Right renal pelvis (tissue), 4 donors: ENCODE data around the gene MED22. TPM values are rescaled to one million over a fixed set of nuclear protein-coding genes. Genes with fewer than 3 reads are reported as not detected.
"Not testable (repeated sequence)": the region's sequence is repeated elsewhere in the genome, so short reads cannot be mapped to it uniquely, and the experiment has no call there.

Experiments
- DNase-seq, 4 donors: peaks; one replicate each; pipeline ENCODE4 v3.0.0-alpha.2; 2013; ENCODE audit warnings: low read depth in 4 of 4, low spot score in 3 of 4, missing footprints in 1 of 4
- polyA plus RNA-seq, 4 donors: library from polyadenylated mRNA; unstranded; fragments of 120-200 nt; gene quantifications; one replicate each; pipeline ENCODE4 v1.2.1, GENCODE V29; 2013; ENCODE audit not compliant: insufficient read length in 4 of 4

MED22 gene
- polyA plus RNA-seq, 4 donors, result 25.1 to 32.8 (median 26.8) TPM

DNA sequence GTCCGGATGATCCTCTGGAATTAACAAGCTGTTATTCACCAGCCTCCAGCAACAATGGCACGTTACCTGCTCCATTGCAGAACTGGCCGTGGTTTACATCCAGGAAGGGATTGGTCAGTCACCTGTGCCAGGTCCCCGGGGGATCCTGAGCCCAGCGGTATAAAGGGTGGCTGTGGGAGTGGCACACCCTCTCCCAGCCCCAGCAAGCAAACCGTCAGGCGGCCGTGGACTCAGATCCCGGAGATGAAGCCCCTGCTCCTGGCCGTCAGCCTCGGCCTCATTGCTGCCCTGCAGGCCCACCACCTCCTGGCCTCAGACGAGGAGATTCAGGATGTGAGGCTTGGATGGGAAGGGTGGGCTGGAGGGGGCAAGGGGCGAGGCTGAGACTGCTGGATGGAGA, 30.4 kb downstream of the MED22 start:
- DNase-seq, result not testable (repeated sequence)

DNA sequence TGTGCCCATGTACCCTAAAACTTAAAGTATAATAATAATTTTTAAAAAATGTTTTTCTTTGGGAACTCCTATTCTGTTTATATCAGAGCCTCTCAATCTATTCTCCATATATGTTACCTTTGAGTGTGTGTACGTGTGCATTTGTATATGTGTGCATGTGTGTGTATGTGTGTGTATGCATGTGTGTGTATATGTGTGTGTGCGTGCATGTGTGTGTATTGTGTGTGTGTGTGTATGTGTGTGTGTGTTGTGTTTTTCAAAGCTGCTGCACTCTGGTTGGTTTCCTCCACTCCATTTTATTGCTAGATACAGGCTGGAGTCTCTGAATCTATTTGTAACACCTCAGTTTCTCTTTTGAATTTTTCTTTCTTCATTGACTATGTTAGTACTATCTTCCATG, 31.9 kb downstream of the MED22 start:
- DNase-seq, result no peak

DNA sequence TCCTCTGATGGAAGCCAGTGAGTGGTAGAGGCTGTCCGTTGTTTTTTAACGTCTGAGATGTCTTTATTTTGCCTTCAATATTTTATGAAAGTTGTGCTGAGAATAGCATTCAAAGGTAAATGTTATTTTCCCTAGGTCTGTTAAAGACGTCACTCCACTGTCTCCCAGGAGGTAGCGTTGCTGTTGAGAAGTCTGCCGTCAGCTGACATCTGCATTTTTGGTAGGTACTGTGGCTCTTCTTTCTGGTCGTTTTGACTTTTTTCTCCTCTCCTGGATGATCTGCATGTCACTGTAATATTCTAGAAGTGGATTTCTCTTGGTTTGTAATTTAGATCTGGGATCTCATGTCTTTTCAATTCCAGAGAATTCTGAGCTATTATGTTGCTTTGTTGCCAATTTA, 38.3 kb downstream of the MED22 start:
- no peak for DNase-seq

DNA sequence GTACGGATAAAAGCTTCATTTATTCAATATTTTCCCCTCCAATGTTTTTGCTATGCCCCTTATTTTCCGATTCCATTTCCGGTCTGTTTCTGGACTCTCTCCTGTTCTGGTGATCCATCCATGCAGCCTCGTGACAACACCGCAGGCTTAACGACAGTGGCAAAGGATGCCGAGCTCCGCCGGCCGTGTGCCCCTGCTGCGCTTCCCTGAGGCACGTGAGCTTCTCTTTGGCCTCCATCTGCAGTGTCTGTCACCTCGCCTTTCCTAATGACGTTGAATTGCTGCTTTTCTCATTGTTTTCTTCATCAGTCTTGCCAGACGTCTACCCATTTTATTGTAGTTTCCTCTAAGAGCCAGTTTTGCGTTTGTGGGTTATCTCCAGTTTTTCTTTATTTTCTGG, 40.6 kb downstream of the MED22 start:
- DNase-seq, result no peak

DNA sequence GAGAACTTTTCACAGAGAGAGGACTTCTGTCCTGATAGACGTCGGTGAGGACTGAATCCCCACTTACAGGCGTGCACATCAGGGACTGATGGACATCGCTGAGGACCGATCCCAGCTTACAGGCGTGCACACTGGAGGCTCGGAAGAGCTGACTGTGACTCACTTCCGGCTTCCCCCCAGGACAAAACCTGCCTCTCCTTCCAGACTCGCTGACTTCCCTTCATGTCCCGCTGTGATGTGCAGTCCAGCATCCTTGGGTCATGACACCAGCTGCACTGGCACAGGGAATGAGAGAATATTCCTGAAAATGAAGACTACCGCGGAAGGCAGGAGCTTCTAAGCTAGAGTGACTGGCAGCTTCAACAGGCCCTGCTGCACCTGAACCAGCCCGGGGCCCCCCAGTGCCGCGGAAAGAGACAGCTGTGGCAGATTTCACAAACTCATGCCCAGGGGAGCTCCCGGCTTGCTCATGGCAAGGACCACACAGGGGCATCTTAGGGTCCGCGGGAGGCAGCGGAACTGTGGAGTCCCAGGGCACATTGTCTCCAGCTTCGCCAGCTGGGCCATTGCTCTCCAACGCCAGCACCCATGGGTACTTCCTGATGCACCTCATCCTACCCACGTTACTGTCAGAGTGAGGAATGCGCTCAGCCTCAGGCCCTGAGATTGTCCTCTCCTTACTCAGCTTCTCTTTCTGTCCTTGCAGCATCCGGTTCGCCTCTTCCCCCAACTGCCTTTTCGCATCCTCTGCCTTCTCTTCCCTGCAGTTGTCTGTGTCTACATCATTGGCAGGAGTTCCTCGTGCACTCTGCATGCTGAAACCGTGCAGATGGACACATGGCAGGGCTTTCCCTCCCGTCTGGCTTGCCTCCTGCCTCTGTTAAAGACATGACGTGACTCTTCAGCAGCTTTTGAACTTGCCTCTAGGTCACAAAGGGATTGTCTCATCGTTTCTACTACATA, 41.4 kb downstream of the MED22 start:
- no peak for DNase-seq

DNA sequence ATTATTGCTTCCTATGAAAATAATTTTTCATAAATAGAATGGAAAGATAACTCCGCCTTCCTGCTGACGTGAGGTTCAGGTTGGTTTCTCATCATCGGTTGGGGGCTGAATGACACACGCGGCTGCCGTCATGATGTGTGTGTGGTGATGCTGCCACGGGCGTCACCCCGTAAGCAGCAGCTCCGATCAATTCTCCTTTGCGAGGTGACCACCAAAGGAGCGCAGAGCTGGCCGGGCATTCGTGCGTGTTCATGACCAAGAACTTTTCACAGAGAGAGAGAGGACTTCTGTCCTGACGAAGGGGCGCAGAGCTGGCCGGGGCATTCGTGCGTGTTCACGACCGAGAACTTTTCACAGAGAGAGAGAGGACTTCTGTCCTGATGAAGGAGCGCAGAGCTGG, 42.2 kb downstream of the MED22 start:
- DNase-seq, result no peak

DNA sequence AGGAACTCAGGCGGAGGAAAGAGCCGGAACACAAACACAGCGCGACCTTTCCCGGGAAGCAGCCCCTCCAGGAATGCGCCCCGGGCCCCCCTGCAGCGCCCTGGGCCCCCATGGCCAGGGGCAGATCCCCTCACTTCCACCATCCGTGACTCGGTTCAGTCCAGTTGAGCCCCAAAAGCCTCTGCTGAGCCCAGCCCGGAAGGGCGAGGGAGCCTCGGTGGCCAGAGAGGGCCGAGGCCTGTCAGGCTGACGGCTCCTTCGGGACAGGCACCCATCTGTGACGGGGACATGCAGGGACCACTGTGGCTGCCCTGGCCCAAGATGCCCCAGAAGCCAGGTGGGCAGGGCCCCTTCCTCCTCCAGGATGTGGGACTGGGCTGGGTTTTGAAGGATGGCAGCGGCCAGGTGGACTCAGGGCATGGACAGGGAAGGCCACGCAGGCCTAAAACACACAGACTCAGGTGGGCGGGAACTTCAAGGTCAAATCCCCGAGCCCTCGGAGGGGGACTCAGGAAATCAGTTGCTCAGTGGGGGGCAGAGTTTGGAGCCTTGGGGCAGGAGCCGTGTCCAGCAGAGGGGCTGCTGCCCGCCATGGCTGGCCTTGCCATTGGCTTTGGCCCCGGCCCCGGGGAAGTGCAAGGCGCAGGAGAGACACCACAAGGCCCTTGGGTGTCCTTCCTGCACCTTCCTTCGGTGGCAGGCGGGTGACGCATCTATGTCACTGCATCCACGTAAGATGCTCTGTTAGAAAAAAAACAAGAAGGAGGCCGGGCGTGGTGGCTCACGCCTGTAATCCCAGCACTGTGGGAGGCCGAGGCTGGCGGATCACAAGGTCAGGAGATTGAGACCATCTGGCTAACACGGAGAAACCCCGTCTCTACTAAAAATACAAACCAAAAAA, 43.2 kb downstream of the MED22 start:
- no peak for DNase-seq

DNA sequence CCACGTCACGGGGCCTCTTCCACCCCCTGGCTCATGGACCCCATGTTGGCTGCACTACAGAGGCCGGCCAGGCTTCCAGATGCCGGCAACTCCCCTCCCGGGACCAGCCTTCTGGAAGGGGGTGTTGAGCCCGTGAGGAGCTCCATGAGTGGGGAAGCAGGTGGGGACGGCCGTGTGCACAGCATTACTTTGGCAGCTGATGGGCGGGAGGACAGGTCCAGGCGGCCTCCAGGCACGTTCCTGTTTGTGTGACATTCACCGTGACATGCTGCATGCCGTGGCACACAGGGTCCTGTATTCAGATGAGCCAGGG, 43.8 kb downstream of the MED22 start:
- DNase-seq, result no peak

DNA sequence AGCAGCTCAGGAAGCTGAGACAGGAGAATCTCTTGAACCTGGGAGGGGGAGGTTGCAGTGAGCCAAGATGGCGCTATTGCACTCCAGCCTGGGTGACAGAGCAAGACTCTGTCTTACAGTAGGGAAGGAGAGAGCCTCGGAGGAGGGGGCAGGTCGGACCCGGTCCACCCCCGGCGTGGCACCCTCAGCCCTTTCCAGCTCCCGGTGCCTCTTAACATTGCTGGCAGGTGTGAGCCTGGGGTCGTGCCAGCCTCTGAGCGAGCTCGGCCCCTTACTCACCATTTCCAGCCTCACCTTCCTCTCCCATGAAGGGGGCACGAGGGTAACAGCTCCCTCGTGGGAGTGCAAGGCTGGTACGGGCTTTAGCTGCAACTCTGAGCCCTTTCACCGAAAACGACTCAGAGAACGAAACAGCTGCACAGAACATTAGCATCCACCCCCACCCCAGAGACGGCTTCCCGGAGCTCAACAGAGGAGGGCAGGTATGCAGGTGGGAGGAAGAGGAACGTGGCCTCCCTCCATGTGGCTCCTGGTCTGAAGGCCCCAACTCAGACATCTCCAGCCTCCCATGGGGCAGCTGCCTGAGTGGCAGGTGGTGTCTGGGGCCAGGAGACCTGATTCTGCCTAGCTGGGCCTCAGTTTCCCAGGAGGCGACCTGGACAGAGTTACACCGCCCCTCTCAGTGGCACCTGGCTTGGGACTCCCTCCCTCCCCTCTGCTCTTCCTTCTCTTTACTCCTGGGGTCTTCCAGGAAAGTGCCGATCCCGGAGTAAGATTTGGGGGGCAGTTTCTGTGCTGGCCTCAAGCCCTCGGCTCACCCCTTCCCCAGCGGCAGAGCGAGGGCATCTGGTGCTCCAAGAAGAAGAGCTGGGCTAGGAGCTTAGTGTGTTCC, 44.4 kb downstream of the MED22 start:
- DNase-seq, result no peak

DNA sequence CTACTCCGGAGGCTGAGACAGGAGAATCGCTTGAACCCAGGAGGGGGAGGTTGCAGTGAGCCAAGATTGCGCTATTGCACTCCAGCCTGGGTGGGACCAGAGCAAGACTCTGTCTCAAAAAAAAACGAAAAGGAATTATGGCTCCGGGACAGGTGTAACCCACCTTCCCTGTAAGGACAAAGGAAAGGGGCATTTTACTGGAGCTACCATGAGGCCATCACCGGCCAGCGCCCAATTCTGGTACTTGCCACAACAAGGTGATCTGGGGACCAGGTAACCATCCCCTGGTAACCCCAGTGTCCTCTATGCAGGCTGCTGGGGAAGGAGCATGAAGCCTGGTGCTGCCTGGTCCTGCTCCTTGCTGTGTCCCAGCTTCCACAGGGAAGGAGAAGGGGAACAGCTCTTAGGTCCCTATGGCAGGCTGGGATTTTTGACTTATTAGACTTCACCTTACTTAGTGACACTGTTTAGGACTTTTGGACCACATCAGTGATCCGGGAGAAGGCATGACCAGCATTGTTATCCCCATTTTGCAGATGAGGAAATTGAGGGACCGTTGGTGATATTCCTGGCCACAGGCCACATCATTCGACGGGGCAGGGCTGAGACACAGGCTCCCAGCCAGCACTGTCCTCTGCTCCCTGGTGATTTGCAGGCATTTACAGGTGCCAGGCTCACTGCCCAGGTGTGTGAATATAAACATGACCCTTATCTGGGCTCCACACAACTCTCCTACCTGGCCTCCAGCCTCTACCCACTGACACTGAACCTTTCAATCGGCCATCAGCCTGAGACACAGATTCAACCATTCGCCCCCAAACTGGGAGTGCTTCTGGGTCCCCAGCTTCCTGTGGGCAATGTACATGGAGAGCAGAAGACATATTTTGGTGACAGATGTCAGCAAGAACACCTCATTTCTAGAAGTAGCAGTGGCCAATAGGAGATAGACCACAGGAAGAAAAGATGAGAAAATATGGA, 46.4 kb downstream of the MED22 start:
- no peak for DNase-seq

DNA sequence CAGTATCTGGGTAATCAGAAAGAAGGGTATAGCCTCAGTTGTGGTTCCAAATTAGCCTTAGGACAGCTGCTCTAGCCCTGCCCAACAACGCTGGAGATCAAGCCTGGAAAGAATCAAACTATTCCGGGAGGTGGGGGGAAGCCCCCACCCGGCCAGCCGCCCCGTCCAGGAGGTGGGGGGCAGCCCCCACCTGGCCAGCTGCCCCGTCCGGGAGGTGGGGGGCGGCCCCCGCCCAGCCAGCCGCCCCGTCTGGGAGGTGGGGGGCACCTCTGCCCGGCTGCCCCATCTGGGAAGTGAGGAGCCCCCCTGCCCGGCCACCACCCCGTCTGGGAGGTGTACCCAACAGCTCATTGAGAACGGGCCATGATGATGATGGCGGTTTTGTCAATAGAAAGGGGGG, 47.9 kb downstream of the MED22 start:
- not testable (repeated sequence) for DNase-seq

DNA sequence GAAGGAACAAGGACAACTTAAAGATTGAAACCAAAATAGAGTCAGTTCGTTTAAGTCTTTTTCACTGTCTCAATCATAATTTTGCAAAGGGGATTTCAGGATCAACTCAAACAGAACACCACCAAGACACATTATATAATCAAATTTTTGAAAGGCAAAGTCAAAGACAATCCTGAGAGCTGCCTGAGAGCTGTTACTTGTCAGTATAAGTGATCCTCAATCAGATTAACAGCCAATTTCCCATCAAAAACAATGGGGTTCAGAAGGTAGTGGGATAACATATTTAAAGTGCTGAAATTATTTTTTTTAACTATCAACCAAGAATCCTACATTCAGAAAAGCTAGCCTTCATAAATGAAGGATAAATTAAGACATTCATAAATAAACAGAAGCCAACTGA, 53.7 kb downstream of the MED22 start:
- DNase-seq, result no peak

DNA sequence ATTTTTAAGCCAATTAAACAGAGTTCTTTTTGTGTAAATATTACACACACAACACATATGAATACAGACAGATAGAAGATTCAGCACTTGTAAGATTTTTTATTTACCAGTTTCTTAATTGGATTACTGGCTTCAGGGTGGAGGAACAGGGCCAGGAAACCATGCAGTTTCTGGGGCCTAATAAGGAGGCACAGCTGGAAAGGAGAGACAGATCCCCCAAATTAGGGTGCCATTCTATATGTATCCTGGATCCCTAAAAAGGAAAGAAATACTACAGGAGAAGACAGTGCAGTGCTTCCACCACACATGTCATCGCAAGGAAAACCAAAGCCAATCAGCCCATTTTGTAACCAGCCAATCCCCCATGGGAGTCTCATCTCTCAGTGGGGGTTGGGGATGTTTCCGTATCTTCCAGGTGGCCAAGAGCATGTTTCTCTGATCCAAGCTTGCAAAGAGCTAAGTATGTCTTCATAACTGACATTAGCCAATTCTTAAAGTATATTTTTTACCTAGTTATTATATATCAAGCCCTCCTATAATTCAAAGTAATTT, 57.1 kb downstream of the MED22 start:
- DNase-seq, result no peak

Other genes starting within 250 kb of the MED22 start
- 10 to 100 TPM; 32.8 to 36.3 (median 33.6) TPM for gene RALGDS, start 226.9 kb downstream of the MED22 start, polyA plus RNA-seq
- 1 to 10 TPM; 1.8 to 3.3 (median 2.4) TPM for gene GBGT1, start 184.2 kb downstream of the MED22 start, polyA plus RNA-seq
- under 1 TPM in 1 of 4 donors, not detected in 3; 0.30 TPM for gene OBP2B, start 138.9 kb downstream of the MED22 start, polyA plus RNA-seq
- gene ABO, start 72.9 kb downstream of the MED22 start, polyA plus RNA-seq, result 10 to 100 TPM in 3 of 4 donors, 1 to 10 TPM in 1; 9.8 to 30.9 (median 24.8) TPM
- gene SURF6, start 11.9 kb downstream of the MED22 start, polyA plus RNA-seq, result 10 to 100 TPM; 25.0 to 32.0 (median 28.4) TPM
- gene RPL7A, start 87 bp upstream of the MED22 start, polyA plus RNA-seq, result 1,000 to 10,000 TPM; 2,356 to 2,677 (median 2,609) TPM
- 10 to 100 TPM; 33.8 to 53.0 (median 42.4) TPM for gene SURF1, start 8.4 kb upstream of the MED22 start, polyA plus RNA-seq
- 10 to 100 TPM; 19.5 to 28.5 (median 22.8) TPM for gene SURF2, start 8.4 kb upstream of the MED22 start, polyA plus RNA-seq
- gene SURF4, start 27.9 kb upstream of the MED22 start, polyA plus RNA-seq, result 100 to 1,000 TPM; 174 to 189 (median 181) TPM
- gene STKLD1, start 28.2 kb upstream of the MED22 start, polyA plus RNA-seq, result 1 to 10 TPM; 3.4 to 5.0 (median 4.3) TPM
- 10 to 100 TPM; 29.4 to 32.1 (median 30.7) TPM for gene REXO4, start 69.9 kb upstream of the MED22 start, polyA plus RNA-seq
- 10 to 100 TPM in 1 of 4 donors, 1 to 10 TPM in 3; 6.6 to 12.0 (median 8.8) TPM for gene ADAMTS13, start 74.2 kb upstream of the MED22 start, polyA plus RNA-seq
- 10 to 100 TPM; 25.4 to 40.6 (median 28.5) TPM for gene CACFD1, start 111.8 kb upstream of the MED22 start, polyA plus RNA-seq
- gene SLC2A6, start 131.0 kb upstream of the MED22 start, polyA plus RNA-seq, result 1 to 10 TPM; 1.1 to 2.3 (median 1.5) TPM
- gene MYMK, start 176.8 kb upstream of the MED22 start, polyA plus RNA-seq, result under 1 TPM in 2 of 4 donors, not detected in 2; 0.09 to 0.28 TPM
- gene ADAMTSL2, start 186.6 kb upstream of the MED22 start, polyA plus RNA-seq, result 1 to 10 TPM; 1.5 to 2.9 (median 1.8) TPM